Activated CD4-positive, alpha-beta T cell treated with anti-CD3 and anti-CD28 coated beads, Interleukin-2, amount 50 U/mL, for 48 hours (primary cell): Measurements from ENCODE around the gene GIGYF2.
A peak's percentile ranks its signal among the peaks of the same experiment; 100 is the strongest.
"Not testable (repeated sequence)": the region's sequence is repeated elsewhere in the genome, so short reads cannot be mapped to it uniquely, and the experiment has no call there.

Source experiments
- DNase-seq, 2 experiments: peaks; one replicate each; pipeline ENCODE4 v3.0.0-alpha.2; 2020

The GIGYF2 gene

DNA sequence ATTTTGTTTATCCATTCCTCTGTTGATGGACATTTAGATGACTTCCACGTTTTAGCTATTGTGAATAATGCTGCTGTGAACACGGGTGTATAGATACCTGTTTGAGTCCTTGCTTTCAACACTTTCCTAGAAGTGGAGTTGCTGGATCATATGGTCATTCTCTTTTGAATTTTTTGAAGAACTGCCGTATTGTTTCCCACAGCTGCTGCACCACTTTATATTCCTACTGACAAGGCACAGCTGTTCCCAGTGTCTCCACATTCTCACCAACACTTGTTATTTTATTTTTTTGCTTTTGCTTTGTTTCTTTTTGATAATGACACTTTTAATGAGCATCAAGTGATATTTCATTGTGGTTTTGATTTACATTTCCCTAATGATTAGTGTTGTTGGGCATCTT is 120.6 kb downstream of the GIGYF2 start:
- no peak for DNase-seq

DNA sequence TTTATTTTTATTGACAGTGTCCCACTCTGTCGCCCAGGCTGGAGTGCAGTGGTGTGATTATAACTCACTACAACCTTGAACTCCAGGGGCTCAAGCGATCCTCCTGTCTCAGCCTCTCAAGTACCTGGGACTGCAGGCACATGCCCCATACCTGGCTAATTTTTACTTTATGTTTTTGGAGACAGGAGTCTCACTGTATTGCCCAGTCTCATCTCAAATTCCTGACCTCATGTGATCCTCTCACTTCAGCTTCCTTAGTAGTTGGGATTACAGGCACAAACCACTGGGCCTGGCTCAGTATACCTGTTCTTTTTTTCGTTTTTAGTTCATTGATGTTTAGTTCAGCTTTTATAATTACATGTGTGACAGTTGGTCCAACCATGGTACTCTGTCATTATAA is 132.9 kb downstream of the GIGYF2 start:
- no peak for DNase-seq

DNA sequence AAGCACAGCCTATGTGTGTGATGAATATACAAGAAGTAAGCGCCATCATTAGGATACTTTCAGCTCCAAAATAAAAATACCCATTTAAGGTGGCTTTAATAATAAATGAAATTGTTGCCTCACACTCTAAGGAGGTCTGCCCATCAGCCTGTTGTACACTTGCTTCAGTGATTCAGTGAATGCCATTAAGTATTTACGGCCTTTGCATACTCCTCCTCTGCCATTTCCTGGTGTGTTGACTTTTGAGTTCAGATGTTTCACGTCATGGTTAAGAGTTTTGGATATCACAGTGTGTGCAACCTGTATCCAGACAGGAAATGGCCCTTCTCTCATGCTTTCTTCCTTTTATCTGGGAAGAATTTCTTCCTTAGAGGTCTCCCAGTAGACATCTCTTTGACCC is 134.4 kb downstream of the GIGYF2 start:
- no peak for DNase-seq

DNA sequence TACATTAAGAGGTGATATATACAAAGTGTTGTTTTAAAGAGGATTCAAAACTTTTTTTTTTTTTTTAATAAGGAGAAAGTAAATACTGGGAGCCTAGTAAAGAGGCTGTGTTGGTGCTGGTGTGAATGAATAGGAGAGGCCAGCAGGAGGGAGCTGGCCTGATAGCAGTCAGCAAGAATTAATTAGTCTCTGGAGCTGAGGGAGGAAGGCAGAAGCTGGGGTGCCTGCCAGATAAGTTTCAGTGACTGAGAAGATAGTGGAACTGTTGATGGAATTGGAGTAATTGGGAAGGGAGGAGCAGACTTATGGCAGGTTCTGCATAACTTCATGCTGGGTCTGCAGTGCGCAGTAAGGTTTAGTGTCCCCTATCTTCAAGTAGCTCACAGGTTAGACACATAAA is 136.7 kb downstream of the GIGYF2 start:
- no peak for DNase-seq

DNA sequence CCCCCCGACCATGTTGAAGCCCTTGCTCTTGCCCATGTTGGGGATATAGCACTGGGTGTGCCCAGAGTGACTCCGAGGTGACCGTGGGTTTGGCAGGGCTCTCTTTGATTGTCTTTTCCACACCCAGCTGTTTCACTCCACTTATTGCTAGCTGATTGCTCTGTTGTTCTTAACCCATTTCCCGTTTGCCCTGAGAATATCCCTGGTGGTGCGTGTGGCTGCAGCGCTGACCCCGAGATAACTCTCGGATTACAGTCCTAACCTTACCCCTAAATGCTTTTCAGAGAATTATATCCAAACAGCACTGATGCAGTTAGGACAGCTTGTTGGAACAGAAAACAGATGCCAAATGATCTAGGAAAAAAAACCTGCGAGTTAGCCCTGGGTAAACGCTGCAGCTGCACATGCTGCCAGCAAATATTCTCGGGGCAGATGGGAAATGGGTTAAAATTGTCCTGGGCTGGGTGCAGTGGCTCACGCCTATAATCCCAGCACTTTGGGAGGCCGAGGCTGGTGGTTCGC is 138.6 kb downstream of the GIGYF2 start:
- DNase-seq: no peak

DNA sequence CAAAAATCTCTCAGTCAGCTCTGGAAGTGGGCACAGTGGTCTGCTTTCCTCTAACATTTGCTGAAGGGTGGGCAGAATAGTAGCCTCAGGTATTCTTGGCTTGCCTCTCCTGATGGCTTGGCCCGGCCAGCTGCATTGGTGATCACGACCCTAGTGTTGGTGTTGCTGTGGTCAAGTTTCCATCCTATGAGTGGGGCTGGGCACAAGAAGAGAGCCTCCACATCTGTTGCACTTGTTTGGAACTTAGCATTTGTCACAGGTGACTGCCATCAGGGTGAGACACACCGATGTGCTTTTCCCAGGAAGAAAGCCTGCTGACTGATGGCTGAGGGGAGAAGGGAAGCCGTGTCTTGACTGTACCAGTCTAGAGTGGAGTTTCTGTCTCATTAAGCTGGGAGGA is 139.8 kb downstream of the GIGYF2 start:
- DNase-seq: no peak

DNA sequence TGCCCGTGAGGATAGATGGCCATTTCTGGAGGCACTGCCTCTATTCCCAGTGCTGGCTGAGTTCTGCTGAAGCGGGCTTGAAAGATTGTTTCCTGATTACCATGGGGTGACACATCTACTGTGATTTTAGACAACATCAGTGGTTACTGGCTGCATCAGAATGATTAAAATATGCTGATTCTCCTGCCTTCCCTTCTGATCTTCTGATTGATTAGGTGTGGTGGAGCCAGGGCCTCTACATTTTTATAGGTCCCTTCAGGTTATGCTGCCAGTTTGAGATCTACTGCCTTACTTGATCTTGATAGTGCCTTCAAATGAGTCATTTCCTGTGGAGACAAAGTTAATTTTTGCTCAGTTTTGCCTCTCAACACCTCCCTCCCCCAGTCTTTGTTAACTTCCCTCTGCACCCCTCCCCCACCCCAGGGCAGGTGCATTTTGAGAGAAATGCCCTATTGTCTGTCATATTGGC is 141.3 kb downstream of the GIGYF2 start:
- peak; percentile 52 to 65 for DNase-seq

DNA sequence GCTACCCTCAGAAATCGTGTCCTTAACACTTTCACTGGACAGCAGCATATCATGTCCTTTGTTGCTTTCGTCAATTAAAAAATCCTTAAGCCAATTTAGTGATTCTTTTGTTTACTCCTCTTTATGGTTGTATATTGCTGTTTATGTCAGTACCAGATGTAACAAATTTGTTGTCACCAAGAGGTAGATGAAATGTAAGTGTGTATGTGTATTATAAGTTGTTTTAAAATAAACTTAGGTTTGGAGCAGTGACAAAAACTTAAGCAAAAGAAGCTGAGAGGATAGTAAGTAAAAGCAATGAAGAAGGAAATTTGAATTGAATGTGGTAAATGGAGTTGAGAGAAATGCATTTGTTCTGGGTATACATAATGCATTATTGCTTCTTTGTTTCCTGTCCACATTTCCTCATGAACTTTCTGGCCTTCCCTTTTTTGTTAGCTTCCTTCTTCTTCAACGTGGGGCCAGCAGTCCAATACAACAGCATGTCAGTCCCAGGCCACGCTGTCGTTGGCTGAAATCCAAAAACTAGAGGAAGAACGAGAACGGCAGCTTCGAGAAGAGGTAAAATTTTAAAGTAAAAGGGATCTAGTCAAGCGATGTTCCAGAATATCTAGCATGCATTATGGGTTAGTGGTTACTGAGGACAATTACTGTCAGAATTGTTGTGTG is 142.4 kb downstream of the GIGYF2 start:
- no peak for DNase-seq

DNA sequence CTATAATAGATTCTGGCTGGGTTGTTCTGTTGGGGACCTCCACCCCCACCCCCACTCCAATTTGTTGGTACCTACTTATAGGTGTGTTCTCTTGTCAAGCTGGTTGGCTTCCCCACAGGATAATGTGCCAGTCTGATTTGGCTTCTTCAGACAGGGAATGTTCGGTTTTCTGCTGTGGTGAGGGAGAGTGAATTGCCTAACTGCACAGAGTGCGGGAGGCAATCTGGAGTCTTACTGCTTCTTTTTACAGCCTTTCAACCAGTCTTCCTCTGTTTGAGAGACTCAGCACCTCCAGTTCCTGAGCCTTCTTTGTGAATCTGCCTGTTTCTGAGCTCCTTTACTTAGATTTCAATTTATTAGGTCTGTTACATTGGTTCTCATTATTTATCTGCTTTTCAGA is 145.6 kb downstream of the GIGYF2 start:
- no peak for DNase-seq

DNA sequence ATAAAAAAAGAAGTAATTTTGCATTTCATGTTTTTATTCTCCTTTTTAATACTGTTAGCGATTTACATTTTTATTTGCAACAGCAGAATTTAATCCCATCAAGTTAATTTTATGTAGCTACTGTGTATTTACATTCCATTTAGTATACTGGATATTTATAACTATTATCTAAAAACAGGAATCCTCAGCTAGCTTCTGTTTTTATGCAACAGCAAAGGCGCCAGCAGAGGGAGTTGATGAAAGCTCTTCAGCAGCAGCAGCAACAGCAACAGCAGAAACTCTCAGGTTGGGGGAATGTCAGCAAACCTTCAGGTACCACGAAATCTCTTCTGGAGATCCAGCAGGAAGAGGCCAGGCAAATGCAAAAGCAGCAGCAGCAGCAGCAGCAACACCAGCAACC is 146.7 kb downstream of the GIGYF2 start:
- DNase-seq: no peak

DNA sequence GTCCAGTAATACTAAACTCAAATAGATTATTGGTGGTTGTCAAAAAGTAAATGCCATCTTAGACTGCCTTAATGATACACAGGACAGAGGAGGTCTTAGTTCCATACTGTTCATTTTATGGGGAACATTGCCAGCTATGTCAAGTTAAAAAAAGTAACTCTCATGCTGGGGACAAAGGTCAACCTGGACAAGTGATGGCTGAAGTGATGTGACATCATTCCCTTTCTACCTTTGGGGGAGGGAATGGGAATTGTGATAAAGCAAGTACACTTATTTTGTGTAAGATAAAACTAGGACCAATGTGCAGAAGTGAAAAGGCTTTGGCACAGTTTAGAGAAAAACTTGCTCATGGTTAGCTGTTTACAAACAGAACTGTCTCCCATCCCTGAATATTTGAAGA is 148.9 kb downstream of the GIGYF2 start:
- no peak for DNase-seq

DNA sequence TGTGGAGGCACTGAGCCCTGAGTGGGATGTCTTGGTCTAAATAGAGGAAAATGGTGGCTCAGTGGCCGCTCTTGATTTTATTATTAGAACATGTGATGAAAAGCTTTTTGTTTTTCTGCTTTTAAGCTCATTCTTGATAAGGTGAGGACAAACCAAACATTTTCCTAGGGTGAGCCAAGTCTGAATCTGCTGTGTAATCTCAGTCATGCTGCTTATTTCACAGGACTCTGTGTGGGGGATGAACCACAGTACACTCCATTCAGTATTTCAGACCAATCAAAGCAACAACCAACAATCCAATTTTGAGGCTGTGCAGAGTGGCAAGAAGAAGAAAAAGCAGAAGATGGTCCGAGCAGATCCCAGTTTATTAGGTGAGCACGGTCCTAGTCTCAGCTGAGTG is 152.9 kb downstream of the GIGYF2 start:
- DNase-seq: no peak

DNA sequence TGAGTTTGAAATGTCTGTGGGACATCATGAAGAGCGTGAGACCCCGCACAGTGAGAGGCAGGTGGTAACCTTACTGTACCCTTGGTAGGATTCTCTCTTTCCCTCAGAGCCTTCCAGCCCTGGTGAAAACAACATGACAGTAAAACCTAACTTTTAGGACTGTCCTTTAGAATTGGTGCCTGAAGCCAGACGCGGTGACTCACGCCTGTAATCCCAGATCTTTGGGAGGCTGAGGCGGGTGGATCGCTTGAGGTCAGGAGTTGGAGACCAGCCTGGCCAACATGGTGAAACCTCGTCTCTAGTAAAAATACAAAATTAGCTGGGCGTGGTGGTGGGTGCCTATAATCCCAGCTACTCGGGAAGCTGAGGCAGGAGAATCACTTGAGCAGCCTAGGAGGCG is 154.9 kb downstream of the GIGYF2 start:
- DNase-seq: not testable (repeated sequence)

DNA sequence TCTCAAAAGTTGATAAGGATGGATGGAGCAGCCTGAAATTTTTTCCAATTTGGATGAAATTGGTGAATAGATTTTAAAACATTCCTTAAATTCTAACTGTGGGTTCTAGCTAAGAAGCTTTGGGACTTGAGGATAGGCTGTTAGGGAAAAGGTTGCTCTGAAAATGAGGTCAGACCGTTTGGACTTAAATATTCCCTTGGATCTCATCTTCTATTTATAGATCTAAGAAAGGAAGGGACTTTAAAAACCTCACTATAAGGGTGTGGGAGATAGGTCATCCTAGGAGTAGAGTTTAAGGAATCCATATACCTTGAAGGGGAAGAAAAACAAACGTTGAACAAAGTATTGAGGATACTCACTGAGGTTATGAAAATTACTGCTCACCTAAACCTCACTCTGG is 155.5 kb downstream of the GIGYF2 start:
- DNase-seq: no peak

DNA sequence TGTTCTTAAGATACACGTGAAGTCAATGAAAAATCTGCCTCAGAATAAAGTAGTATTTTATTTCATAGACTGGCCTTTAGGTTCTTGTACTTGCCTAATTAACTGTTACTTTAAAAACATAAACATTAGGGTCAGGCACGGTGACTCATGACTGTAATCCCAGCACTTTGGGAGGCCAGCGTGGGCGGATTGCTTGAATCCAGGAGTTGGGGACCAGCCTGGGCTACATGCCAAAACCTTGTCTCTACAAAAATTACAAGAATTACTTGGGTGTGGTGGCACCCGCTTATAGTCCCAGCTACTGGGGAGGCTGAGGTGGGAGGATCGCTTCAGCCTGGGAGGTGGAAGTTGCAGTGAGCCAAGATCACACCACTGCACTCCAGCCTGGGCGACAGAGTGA is 157.0 kb downstream of the GIGYF2 start:
- DNase-seq: no peak

DNA sequence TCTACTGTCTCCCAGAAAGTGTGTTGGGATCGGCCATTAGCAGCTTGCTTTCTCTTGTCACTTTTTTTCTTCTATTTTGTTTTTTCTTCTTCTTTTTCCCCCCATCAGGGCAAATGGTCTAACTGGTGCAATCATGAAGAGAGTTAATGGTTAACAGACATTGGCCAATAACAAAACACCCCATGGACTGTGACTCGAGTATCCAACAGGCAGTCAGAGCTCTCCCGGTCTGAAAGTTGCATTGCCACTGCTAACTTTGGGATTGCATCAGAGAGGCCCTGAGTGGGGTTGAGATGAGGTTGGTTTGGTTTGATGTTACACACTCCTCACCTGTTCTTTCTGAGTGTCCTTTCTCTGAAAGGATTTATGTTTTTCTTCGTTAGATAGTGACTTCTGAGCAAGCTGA is 160.0 kb downstream of the GIGYF2 start:
- DNase-seq: no peak

DNA sequence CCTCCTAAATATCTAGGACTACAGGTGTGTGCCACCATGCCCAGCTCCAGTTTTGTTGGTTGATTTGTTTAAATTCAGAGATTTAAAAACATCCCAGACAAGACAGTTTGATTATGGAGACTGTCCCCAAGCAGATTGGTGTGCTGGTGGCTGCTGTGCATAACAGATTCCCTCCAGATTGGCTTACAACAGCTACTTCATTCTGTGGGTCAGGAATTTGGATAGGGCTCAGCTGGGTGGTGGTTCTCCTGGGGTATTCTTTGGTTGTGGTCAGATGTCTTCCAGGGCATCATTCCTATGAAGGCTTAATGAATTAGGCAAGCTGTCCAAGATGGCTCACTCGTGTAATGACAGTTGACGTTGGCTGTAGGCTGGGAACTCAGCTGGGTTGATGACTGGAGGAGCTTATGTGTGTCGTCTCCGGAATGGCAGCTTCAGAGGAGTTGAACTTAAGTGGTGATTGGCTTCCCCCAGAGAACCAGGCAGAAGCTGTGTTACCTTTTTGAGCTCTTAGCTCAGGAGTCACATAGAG is 162.3 kb downstream of the GIGYF2 start:
- no peak for DNase-seq

DNA sequence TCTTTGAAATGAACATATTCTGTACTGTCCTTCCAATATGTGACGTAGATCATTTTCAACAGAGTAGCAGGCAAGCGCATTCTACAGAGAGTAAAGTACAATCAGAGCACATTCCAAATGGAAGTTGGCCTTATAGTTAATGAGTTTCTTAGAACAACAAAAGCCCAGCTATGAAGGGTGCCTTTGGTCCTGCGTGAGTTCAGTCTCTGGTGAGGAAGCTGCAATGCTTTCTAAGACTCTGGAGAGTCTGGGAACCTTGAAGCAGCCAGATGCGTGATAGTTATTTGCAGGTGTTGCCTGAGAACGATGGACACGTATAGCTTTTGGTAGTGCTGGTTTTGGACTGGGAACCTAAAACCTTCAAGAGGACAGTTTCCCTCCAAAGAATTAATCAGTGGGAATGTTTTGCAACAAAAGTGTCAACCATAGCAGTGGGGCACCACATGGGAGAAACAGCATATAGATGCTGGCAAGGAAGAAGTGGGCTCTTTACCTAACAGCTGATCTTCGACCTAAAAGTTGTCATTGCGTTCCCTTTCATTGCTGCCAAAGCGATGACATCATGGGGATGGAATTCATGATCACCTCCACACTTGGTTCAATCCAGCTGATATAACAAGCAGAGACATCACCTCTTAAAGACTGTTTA is 163.6 kb downstream of the GIGYF2 start:
- DNase-seq: no peak

DNA sequence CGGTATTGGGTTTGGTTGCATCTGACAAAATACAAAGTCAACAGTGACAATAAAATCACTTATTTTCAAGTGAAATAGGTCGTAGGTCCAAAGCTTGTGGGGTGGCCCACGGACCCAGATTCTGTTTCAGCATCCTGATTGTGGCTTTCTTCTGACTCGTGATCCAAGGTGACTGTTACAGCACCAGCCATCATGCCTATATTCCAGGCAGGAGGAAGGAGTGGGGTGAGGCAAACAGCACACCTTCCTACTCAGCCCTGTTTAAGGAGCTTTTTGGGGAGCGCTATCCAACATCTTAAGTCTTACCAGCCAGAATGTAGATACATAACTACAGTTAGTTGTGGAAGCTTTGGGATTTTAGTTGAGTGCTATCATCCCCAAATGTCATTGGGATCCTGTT is 164.2 kb downstream of the GIGYF2 start:
- no peak for DNase-seq

DNA sequence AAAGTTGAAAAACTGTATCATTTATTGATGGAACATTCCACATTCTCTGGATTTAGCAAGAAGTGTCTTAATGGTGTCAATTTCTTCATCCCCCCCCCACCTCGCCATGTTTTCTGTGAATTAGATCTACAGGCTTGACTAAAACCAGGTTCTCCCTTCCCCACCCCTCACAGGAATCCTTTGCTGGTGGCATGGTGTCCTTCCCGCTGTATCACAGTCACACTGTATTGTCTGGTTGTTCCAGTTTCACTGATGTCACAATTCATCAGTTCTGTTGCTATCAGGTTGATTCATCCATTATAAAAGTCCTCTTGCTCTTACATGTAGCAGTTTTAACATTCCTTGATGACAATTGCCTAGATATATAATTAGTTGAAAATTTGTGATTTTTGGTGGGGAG is 166.9 kb downstream of the GIGYF2 start:
- no peak for DNase-seq

DNA sequence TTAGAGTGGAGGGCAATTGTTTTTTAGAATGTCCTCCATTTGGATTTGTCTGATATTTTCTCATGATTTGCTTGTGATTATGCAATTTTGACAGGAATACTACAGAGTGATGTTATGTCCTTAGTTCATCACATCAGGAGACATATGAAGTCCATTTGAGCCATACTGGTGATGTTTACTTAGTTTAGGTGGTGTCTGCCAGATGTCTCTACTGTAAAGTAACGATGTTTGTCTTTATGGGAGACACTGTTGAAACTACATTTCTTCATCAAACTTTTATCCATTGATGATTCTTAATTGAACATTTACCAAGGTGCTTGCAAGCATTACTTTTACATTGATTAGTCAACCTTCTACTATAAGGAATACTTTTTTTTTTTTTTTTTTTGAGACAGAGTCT is 168.0 kb downstream of the GIGYF2 start:
- no peak for DNase-seq

DNA sequence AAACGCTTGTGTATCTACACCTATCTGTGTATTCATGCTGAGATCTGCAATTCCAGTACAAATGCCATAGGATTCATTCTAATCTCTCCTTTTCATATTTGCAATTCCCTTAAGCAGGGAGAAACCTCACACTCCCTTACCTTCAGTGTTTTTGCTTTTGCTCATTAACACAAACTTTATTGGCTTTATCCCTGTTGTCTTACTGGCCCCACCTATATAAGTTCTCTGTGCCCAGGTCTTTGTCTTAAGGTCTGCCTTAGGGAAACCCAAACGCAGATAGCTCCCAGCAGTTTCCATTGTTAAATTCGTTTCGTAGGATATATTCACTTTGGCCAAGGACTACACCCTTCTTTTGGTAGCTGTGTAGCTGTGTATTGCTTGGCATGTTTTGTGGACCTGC is 169.0 kb downstream of the GIGYF2 start:
- no peak for DNase-seq

DNA sequence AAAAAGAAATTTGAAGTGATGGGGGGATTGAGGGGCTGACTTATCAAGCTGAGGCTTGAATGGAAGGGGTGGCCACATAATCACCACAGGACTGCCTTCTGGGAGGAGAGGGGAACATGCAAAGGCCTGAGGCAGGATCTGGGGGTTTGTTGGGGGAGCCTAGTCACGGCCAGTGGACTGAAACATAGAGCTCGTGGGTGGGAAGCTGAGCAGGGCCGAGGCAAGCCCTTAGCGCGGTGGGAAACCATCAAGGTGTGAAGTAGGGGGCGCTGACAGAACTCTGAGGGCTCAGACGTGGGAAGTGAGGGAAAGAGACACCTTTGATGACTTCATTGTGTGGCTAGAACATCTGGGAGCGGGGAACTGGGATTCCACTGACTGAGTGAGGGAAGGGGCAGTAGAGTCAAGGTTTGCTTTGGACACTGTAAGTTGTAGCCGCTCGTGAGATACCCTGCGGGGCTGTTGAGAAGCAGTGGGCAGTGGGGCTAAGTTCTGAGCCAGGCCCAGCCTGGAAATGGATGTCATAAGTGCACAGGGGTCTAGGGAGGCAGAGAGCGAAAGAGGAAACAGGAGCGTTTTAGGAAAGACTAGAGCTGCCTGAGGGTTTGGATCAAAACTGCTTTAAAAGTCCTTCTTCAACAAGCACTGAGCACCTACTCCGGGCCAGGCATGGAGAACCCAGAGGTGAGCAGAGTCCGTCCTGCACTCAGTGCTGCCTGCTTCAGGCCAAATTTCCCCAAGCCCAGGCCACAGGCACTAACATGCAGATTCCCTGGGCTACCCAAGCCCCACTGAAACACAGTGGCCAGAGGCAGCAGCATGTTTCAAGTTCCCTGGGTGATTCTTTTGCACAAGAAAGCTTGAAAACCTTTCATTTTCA is 172.2 kb downstream of the GIGYF2 start:
- no peak for DNase-seq
